K562 treated with DMSO at 1 percent for 12 hours (cell line): Measurements from ENCODE around the gene ELMOD1. TPM values are rescaled to one million over a fixed set of nuclear protein-coding genes. Genes with fewer than 3 reads are reported as not detected.

Source experiments
- total RNA-seq: library from RNA; unstranded; fragments of 300-600 nt; gene quantifications from 2 replicates; pipeline ENCODE4 v1.2.3, GENCODE V29; 2022; ENCODE audit not compliant: insufficient read depth

ELMOD1 gene
- not detected in 2 replicates for total RNA-seq

GRCh38 chr11:107590460-107591377, at the start of gene ELMOD1:
Gene ELMOD1 (plus strand): TSS chr11:107591147. CDS start chr11:107618190, 27,043 bp downstream.

GRCh38 chr11:107565219-107565937, 25.6 kb upstream of the ELMOD1 start, which contains the start of gene ALKBH8:
Gene ALKBH8 (minus strand): TSS chr11:107565735. CDS start chr11:107560893, 4,842 bp downstream.

GRCh38 chr11:107711861-107712755, 121.2 kb downstream of the ELMOD1 start, which contains the start of gene SLN:
Gene SLN (minus strand): TSS chr11:107712056.

Other genes starting within 250 kb of the ELMOD1 start
- gene CWF19L2, start 133.3 kb upstream of the ELMOD1 start, total RNA-seq = 8.9 and 11.3 TPM in 2 replicates
- gene ALKBH8, start 25.4 kb upstream of the ELMOD1 start, total RNA-seq = 0.68 and 3.5 TPM in 2 replicates
- gene SLN, start 120.9 kb downstream of the ELMOD1 start, total RNA-seq = not detected in 2 replicates